ENCODE measurements around the gene DROSHA.

DROSHA gene

GRCh38 chr5:31511305-31511704 lies 20.6 kb downstream of the DROSHA start:
- no peak for DNase-seq

DNA sequence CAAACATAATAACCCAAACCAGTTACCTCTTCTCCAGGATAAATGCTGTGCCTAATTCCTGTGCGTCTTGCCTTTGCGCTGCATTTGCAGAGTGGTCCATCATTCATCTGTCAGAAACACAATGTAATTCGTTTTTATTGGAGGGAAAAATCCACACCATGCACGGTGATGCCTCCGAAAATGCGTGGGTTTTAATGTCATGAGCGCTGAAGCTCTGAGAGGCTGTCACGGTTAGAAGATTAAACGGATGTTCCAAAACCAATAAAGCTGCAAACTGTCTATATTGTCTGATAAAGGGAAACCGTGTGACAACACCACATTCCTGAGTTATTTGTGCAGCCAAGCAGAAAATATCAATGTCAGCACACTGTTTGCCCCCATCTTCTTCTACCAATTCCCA lies 27.4 kb downstream of the DROSHA start:
- DNase-seq: no peak

GRCh38 chr5:31502506-31502905 lies 29.4 kb downstream of the DROSHA start:
- DNase-seq: no peak

DNA sequence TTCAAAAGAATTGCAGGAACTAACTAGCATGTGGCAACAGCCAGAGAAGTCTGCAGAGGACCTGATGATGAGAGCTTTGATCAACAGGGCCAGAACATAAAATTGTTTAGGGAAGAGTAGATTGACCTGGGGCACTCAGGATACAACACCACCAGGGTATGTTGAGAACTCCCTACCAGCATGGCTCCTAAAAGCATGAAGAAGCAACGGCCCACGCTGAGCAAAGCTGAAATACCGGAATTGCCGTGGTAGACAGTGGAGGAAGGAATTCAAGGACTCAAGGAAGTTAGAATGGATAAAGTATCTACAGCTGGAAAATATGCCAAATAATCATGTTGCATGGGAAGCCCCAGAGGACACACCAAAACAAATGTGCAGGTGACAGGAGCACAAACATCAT lies 31.6 kb downstream of the DROSHA start:
- DNase-seq: no peak

DNA sequence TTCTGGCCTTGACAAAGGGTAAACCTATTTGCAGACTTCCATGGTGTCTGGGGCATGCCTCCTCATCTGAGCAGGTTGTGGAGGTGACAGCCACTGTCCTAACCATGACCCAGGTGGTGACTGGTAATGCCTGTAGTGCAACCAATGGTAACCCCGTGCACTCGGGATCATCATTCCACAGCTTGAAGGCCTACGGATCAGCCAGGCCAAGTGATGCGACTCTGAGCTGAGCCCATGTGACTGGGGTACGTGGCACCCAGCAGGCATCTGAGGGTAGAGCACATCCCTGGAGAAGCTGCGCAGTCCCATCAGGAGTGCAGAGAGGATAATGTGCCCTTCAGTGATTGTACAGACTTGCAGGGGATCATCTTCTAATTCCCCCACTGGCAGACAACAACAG lies 35.0 kb downstream of the DROSHA start:
- DNase-seq: no peak

- DNase-seq: no peak
Observed at GRCh38 chr5:31496301-31496700, 35.6 kb downstream of the DROSHA start.

- DNase-seq: no peak
Observed at GRCh38 chr5:31495336-31495735, 36.6 kb downstream of the DROSHA start.

- no peak for DNase-seq
Observed at GRCh38 chr5:31492869-31493268, 39.0 kb downstream of the DROSHA start.

- no peak for DNase-seq
Observed at GRCh38 chr5:31487506-31487905, 44.4 kb downstream of the DROSHA start.

DNA sequence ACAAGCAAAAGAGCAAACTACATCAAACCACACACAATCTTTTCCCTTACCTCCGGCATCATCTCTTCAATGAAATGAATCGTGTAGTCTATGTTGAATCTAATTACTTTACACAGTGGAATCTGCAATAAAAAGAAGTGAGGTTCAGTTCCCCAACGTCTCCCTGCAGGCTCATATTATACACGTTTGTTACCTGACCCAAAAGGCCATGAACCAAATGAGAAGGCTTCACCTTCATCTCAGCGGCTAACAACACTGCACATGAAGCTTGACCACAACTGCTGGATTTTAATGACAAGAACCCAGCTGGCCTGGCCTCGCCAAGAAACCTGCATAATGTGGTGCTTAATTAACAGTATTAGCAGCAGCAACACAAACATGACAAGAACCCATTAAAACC lies 45.5 kb downstream of the DROSHA start:
- DNase-seq: no peak

- no peak for DNase-seq
Observed at GRCh38 chr5:31485376-31486207, 46.3 kb downstream of the DROSHA start.

DNA sequence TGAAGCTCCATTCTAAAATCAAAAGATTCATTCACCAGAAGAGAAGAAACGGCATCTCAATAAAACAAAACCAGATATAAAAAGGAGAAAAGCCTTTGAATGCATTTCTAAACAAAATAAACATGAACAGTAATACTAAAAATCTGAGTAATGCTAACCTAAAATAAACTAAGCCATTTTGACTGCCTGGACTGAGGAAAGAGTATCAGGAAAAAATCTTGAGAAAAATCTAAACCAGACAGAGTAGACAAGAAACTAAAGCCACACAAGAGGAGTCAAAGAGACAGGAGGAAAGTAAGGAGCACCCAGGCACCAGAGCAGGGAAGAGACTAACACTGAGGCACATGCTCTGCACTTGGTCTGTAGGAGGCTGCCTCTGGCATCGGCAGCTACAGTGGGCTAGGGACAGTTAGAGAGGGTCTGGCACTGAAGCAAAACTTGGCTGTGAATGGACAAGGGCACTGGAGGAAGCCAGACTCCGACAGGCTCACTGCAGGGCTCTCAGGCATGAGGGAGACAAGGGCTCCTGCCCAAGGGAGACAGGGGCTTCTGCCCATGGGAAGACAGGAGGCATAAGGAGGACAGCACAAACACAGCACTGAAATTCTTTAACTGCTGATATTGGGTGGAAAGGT lies 50.2 kb downstream of the DROSHA start:
- DNase-seq: no peak

DNA sequence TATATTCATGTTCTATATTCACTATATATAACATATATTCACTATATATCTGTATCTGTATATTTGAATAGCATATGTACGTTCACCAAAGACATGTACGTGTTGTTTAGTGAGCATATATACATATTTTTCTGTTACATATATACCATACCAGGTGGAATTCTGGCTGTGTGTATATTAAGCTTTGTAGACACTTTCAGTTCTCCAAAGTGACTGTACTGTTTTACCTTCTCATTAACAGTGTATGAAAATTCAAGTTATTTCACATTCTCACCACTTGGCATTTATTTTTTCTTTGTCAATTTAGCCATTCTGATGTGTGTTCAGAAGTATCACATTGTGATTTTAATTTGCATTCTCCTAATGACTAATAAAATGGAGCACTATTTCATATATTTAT lies 52.2 kb downstream of the DROSHA start:
- no peak for DNase-seq

- DNase-seq: no peak
Observed at GRCh38 chr5:31478901-31479300, 53.0 kb downstream of the DROSHA start.

- no peak for DNase-seq
Observed at GRCh38 chr5:31477971-31478370, 53.9 kb downstream of the DROSHA start.

DNA sequence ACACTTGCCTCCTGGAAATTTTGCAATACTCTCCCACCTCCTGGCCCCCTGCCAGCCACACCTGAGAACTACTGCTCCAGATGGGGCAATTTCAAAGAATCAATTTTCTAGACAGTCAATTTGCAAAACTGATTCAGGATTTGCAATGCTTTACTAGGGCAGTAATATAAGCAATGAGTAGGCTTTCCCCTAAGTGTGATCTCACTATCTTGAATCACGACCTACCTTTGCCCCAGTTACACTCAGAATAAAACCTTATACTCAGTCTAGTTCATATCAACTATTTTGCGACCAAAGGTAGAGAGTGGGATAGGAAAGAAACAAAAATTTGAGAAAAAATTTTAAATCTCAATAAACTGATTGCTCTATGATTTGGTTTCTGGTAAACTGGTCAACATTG lies 54.4 kb downstream of the DROSHA start:
- no peak for DNase-seq

GRCh38 chr5:31476738-31477141 lies 55.2 kb downstream of the DROSHA start:
- DNase-seq: no peak

- no peak for DNase-seq
Observed at GRCh38 chr5:31471916-31472315, 60.0 kb downstream of the DROSHA start.

- no peak for DNase-seq
Observed at GRCh38 chr5:31471040-31471439, 60.9 kb downstream of the DROSHA start.

DNA sequence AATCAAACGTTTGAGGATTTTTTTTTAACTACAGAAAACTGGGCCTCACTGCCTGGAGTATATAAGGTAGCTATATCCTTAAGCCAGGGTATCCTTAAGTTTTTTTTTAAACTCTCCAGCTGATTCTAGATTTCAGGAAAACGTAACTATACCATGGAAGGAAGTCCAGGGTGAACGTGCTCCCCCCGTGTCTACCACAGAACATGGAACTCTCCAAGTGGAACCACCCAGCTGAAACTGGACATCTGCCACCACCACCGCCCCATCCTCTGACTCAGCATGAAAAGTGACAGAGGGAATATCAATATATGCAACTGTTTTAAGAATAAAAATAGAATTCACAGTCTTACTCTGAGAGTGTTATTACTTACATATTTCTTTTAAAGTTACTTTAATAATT lies 61.3 kb downstream of the DROSHA start:
- no peak for DNase-seq

- DNase-seq: no peak
Observed at GRCh38 chr5:31469886-31470285, 62.0 kb downstream of the DROSHA start.

- DNase-seq: no peak
Observed at GRCh38 chr5:31469466-31469865, 62.4 kb downstream of the DROSHA start.

DNA sequence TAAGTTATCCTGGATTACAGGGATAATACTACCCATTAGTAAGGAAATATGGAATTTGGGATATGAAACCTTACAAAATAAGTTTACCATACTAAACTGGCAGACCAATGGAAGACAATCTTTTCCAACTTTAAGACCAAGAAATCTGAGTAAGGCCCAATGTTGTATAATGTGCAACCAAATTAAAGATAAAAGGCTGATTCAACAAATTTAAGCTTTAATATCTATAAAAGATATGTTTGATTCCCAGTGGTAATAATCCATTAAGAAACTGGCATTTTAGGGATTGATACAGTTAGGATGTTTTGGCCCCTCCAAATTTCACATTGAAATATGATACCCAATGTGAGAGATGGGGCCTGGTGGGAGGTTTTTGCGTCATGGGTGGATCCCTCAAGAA lies 66.6 kb downstream of the DROSHA start:
- no peak for DNase-seq

DNA sequence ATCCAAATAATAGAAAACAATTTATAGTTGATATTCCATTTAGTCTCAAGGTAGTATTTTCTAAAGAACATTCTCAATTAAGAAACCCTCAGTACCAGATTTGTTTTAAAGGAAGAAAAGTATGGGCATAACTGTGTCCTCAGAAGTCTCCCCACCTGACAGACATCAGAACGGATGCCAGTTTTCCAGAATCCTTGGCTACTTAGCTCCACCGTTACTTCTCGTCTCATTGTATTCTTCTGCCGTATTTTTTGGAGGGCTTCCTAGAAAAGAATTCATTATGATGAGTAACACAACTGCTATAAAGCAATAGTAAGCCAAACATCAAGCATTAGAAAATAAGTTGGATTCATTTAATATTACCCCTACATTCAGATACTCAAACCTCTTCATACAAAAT lies 67.8 kb downstream of the DROSHA start:
- no peak for DNase-seq

DNA sequence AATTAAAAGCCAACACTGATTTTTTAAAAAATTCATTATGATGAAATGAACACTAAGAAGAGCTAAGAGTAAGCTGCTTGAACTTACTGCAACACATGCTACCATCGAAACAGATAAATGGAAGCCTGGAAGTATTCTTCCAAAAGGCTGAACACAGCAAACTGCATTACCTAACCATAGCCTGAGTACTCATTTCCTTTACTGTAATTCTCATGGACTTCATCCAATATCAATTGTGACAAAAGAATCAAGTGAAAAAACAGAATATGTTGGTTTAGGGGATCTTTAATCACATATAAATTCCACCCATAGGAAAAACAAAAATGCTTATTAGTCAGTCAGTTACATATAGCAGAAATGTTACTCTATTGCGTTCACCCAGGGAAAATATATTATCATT lies 68.5 kb downstream of the DROSHA start:
- no peak for DNase-seq
